VCaP (cell line): Measurements from ENCODE around the gene SLC44A1.

Experiments
- H3K27ac ChIP-seq: fragments of 450-650 bp; 2 replicates; pipeline ENCODE4 v1.5.1; 2017
- CTCF ChIP-seq: fragments of 450-650 bp; conservative IDR thresholded peaks from 2 replicates; pipeline ENCODE4 v1.5.1; 2017; ENCODE audit warnings: mild to moderate bottlenecking, moderate library complexity

The SLC44A1 gene

GRCh38 chr9:105403552-105404248 is 159.2 kb downstream of the SLC44A1 start:
- no peak for TF ChIP-seq CTCF
- H3K27ac ChIP-seq: no peak overlapping the region

- no peak for TF ChIP-seq CTCF
- H3K27ac ChIP-seq: no peak overlapping the region
Observed at GRCh38 chr9:105405514-105406131, 161.2 kb downstream of the SLC44A1 start.

DNA sequence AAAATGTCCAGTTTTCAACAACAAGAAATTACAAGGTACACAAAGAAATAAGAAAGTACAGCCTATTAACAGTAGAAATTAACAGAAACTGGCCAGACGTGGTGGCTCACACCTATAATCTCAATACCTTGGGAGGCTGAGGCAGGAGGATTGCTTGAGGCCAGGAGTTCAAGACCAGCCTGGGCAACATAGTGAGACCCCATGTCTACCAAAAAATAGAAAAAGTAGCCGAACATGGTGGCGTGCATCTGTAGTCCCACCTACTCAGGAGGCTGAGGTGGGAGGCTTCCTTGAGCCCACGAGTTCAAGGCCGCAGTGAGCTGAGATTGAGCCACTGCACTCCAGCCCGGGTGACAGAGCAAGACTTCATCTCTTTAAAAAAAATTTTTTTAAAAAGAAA is 161.9 kb downstream of the SLC44A1 start:
- H3K27ac ChIP-seq: no peak overlapping the region
- TF ChIP-seq CTCF: no peak

DNA sequence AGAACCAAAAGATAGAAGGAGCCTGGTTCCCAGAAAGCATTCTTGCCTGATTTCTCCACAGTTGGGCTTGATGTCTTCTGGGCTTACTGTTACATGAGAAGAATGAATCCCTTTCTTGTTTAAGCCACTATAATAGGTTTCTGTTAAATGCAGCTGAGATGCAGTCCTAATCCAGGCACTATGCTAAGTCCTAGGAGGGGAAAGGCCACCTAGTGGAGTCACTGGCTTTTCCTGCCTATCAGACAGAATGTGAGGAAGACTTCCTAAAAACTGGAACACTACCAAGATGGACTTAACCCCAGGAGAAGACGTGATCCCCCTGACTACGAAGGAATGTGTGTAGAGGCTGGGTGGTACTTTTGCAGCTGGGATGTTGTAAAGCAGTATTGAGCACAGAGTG is 169.1 kb downstream of the SLC44A1 start:
- peak; percentile 70 for TF ChIP-seq CTCF
- no peak overlapping the region for H3K27ac ChIP-seq

DNA sequence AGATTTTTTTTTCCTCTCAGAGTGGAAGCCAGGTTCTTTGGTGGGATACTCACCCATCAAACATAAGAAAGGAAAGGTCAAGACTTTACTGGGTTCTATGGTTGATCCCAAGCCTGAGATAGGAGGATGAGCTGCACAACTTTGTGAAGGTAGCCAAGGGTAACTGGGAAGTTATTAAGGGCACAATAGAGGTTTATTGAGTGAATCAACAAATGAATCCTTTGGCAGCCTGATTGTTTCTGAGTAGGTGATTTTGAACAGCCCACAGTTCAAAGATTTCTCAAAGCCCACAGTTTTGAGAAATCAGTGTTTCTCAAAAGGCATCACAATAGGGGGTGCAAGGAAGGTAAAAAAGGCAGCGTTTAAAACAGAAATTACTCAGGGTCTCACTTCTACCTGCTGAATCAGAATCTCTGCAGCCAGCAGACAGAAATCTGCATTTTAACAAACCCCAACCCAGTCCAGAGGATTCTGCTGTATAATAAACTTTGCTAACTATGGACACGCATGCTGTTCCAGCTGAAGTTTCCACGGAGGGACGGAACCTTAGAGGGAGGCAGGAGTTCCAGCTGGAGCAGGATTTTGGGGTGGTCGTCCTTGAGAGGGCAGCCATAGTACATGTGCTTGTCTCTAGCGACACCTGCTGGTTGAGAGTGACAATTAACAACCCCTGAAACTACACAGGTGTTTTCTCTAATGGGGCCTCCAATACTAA is 170.7 kb downstream of the SLC44A1 start:
- TF ChIP-seq CTCF: peak; percentile 83
- no peak overlapping the region for H3K27ac ChIP-seq

GRCh38 chr9:105415662-105415980 is 171.2 kb downstream of the SLC44A1 start:
- no peak overlapping the region for H3K27ac ChIP-seq
- peak; percentile 61 for TF ChIP-seq CTCF

- no peak for TF ChIP-seq CTCF
- H3K27ac ChIP-seq: no peak overlapping the region
Observed at GRCh38 chr9:105416840-105417239, 172.4 kb downstream of the SLC44A1 start.
